Upper lobe of left lung (tissue), 4 donors: ENCODE data around the gene COL6A3.

Source experiments
- POLR2A ChIP-seq, 4 donors: fragments of 450-650 bp; IDR thresholded peaks; one replicate each; pipeline ENCODE4 v1.5.1; 2016 to 2017; ENCODE audit warnings: antibody characterized with exemption in 4 of 4, mild to moderate bottlenecking in 2 of 4
- TF ChIP-seq, protein P1 (sequence below), 6 experiments: fragments of 450-650 bp in 4 of 6; fragments of 200-600 bp in 2 of 6; sonication (generic) in 2 of 6; IDR thresholded peaks; one replicate each; pipeline ENCODE4 v1.5.1; 2016 to 2019; ENCODE audit warnings: antibody characterized with exemption in 6 of 6

DNA sequence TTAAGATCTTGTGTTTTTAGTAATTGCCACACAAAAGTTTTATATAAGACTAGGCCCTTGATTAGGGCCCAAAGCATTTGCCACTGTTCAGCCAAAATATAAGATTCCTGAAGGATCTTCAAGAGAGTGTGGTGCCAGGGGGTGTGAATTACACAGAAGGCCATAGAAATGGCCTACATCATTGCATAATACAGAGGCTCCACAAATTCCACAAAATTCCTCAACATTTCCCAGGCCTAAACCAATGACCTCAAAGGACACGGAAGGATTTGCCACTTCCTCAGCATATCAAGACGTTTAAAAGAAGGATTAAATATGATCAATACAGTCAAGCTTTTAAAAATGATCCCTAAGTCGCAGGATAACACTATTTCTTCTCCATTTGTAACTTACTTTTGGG lies 24.1 kb downstream of the COL6A3 start:
- TF ChIP-seq, protein P1, sequence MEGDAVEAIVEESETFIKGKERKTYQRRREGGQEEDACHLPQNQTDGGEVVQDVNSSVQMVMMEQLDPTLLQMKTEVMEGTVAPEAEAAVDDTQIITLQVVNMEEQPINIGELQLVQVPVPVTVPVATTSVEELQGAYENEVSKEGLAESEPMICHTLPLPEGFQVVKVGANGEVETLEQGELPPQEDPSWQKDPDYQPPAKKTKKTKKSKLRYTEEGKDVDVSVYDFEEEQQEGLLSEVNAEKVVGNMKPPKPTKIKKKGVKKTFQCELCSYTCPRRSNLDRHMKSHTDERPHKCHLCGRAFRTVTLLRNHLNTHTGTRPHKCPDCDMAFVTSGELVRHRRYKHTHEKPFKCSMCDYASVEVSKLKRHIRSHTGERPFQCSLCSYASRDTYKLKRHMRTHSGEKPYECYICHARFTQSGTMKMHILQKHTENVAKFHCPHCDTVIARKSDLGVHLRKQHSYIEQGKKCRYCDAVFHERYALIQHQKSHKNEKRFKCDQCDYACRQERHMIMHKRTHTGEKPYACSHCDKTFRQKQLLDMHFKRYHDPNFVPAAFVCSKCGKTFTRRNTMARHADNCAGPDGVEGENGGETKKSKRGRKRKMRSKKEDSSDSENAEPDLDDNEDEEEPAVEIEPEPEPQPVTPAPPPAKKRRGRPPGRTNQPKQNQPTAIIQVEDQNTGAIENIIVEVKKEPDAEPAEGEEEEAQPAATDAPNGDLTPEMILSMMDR (IDR thresholded peaks at IDR 0.05), result no peak
- no peak for TF ChIP-seq POLR2A (IDR thresholded peaks at IDR 0.05)
